Colonic mucosa (tissue), 4 donors: ENCODE data around the gene EIF4H. TPM values are rescaled to one million over a fixed set of nuclear protein-coding genes. Genes with fewer than 3 reads are reported as not detected.

Source experiments
- DNase-seq: peaks from one replicate; pipeline ENCODE4 v3.0.0-alpha.2; 2020
- H3K27ac ChIP-seq: fragments of 200-600 bp; one replicate; pipeline ENCODE4 v1.8.0; 2021
- H3K27me3 ChIP-seq: fragments of 200-600 bp; one replicate; pipeline ENCODE4 v1.8.0; 2021
- H3K36me3 ChIP-seq: fragments of 200-600 bp; one replicate; pipeline ENCODE4 v1.8.0; 2021
- H3K4me1 ChIP-seq: fragments of 200-600 bp; one replicate; pipeline ENCODE4 v1.8.0; 2021; ENCODE audit warnings: mild to moderate bottlenecking
- H3K4me3 ChIP-seq: fragments of 200-600 bp; one replicate; pipeline ENCODE4 v1.8.0; 2021
- H3K9ac ChIP-seq, 2 donors: one replicate each; pipeline ENCODE4 v1.7.0; 2013; ENCODE audit warnings: control low read depth in 2 of 2, low read depth in 2 of 2, low read length in 2 of 2
- H3K9me3 ChIP-seq: fragments of 200-600 bp; one replicate; pipeline ENCODE4 v1.8.0; 2021
- CTCF ChIP-seq: fragments of 200-600 bp; IDR thresholded peaks from one replicate; pipeline ENCODE4 v1.8.0; 2022; ENCODE audit warnings: antibody characterized with exemption, mild to moderate bottlenecking
- intact Hi-C: fragments of 100-400 bp; cut with DNase I; formaldehyde crosslinking; loops from one replicate; pipeline ENCODE4 v1.14.1; 2022
- total RNA-seq, 2 donors: library from RNA; stranded (reverse); fragmentation: NEBNext Ultra II Directional in 1 of 2; extraction: Animal tissue kit (Norgen Biotek cat#: 25700) in 1 of 2; gene quantifications; one replicate each; pipeline ENCODE4 v1.2.1, GENCODE V29; 2021
- donor health status: healthy.
- donor health status: DM: no; HTN: no; CAD: no.
- donor health status: DM: no; HTN: no; CAD: no.

Gene EIF4H
- total RNA-seq, 2 donors from 2014 or later, result 297 to 302 TPM

- Histone ChIP-seq H3K9me3 (no peaks in the 10 kb centered on the region), H3K36me3 (peaks cover 25% of the 10 kb centered on the region), H3K27me3 (no peaks in the 10 kb centered on the region), H3K27ac (no peak overlapping the region), H3K4me3 (no peak overlapping the region), H3K9ac (no peak overlapping the region), H3K4me1 (peaks cover 32% of the 10 kb centered on the region)
- DNase-seq, result no peak
- no peak for TF ChIP-seq CTCF
- intact Hi-C loops, result no loop called here
Measured at GRCh38 chr7:74185636-74186035, 11.5 kb downstream of the EIF4H start.

GRCh38 chr7:74187915-74188675, 13.9 kb downstream of the EIF4H start:
- intact Hi-C loops, result no loop called here
- H3K36me3 ChIP-seq, result peaks cover 30% of the 10 kb centered on the region
- no peak overlapping the region for H3K27ac ChIP-seq
- H3K4me3 ChIP-seq, result no peak overlapping the region
- H3K9ac ChIP-seq, result no peak overlapping the region
- H3K9me3 ChIP-seq, result no peaks in the 10 kb centered on the region
- DNase-seq, result no peak
- H3K27me3 ChIP-seq, result no peaks in the 10 kb centered on the region
- peaks cover 14% of the 10 kb centered on the region for H3K4me1 ChIP-seq
- TF ChIP-seq CTCF, result no peak

- TF ChIP-seq CTCF, result no peak
- H3K36me3 ChIP-seq, result peaks cover 30% of the 10 kb centered on the region
- DNase-seq, result no peak
- H3K9me3 ChIP-seq, result no peaks in the 10 kb centered on the region
- H3K4me1 ChIP-seq, result peaks cover 6% of the 10 kb centered on the region
- no peak overlapping the region for H3K4me3 ChIP-seq
- no peaks in the 10 kb centered on the region for H3K27me3 ChIP-seq
- H3K27ac ChIP-seq, result no peak overlapping the region
- H3K9ac ChIP-seq, result no peak overlapping the region
- intact Hi-C loops, result no loop called here
Measured at GRCh38 chr7:74190259-74190658, 16.1 kb downstream of the EIF4H start.

- intact Hi-C loops, result no loop called here
- H3K36me3 ChIP-seq, result peaks cover 30% of the 10 kb centered on the region
- no peak for DNase-seq
- no peak overlapping the region for H3K9ac ChIP-seq
- no peak overlapping the region for H3K27ac ChIP-seq
- no peaks in the 10 kb centered on the region for H3K9me3 ChIP-seq
- no peaks in the 10 kb centered on the region for H3K4me1 ChIP-seq
- no peak overlapping the region for H3K4me3 ChIP-seq
- H3K27me3 ChIP-seq, result no peaks in the 10 kb centered on the region
- no peak for TF ChIP-seq CTCF
Measured at GRCh38 chr7:74191231-74191630, 17.1 kb downstream of the EIF4H start.

- Histone ChIP-seq H3K4me3 (no peak overlapping the region), H3K27ac (no peak overlapping the region), H3K9ac (no peak overlapping the region), H3K4me1 (no peaks in the 10 kb centered on the region), H3K9me3 (no peaks in the 10 kb centered on the region), H3K36me3 (peaks cover 30% of the 10 kb centered on the region), H3K27me3 (no peaks in the 10 kb centered on the region)
- intact Hi-C loops, result no loop called here
- no peak for TF ChIP-seq CTCF
- DNase-seq, result no peak
Measured at GRCh38 chr7:74193054-74193453, 18.9 kb downstream of the EIF4H start.
